ENCODE measurements around the gene PPM1J. TPM values are rescaled to one million over a fixed set of nuclear protein-coding genes. Genes with fewer than 3 reads are reported as not detected.

PPM1J gene
- total RNA-seq, 1 experiment from 2014 or later: 0.52 TPM

GRCh38 chr1:112676543-112676942 lies 38.6 kb downstream of the PPM1J start:
- H3K27ac ChIP-seq (ENCODE audit: low read depth, low read length, poor library complexity, severe bottlenecking): no peak overlapping the region
- no peak for DNase-seq (ENCODE audit: low spot score)
- intact Hi-C loops (cut with micrococcal nuclease; ENCODE audit: unreplicated experiment): loop anchor here (10.0 kb wide), 1 partner anchor 52 kb away; no protein-coding TSS in a partner anchor
- POLR2A ChIA-PET (ENCODE audit: low non-redundant PET): no interaction called here
- no peak overlapping the region for H3K4me3 ChIP-seq (ENCODE audit: low read depth, low read length, poor library complexity, severe bottlenecking)
- no TSS peak for BruUV-seq (replicated peaks)
- no peaks in the 10 kb centered on the region for H3K27me3 ChIP-seq (replicated peaks; ENCODE audit: insufficient read depth, low read depth, low read length, poor library complexity)
- peaks cover 16% of the 10 kb centered on the region for H3K4me1 ChIP-seq (ENCODE audit: insufficient read depth, low read length, poor library complexity, severe bottlenecking)
- TF ChIP-seq EZH2 (IDR thresholded peaks at IDR 0.05; ENCODE audit: borderline replicate concordance, low read depth, low read length, poor library complexity, severe bottlenecking): no peak
- TF ChIP-seq, protein P1, sequence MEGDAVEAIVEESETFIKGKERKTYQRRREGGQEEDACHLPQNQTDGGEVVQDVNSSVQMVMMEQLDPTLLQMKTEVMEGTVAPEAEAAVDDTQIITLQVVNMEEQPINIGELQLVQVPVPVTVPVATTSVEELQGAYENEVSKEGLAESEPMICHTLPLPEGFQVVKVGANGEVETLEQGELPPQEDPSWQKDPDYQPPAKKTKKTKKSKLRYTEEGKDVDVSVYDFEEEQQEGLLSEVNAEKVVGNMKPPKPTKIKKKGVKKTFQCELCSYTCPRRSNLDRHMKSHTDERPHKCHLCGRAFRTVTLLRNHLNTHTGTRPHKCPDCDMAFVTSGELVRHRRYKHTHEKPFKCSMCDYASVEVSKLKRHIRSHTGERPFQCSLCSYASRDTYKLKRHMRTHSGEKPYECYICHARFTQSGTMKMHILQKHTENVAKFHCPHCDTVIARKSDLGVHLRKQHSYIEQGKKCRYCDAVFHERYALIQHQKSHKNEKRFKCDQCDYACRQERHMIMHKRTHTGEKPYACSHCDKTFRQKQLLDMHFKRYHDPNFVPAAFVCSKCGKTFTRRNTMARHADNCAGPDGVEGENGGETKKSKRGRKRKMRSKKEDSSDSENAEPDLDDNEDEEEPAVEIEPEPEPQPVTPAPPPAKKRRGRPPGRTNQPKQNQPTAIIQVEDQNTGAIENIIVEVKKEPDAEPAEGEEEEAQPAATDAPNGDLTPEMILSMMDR (conservative IDR thresholded peaks at IDR 0.05; ENCODE audit: low read depth, low read length): no peak
- CTCF ChIA-PET: no interaction called here
- no peaks in the 10 kb centered on the region for H3K9me3 ChIP-seq (ENCODE audit: low read depth, low read length, poor library complexity, severe bottlenecking)
- H3K36me3 ChIP-seq (ENCODE audit: insufficient read depth, low read length, poor library complexity, severe bottlenecking): no peaks in the 10 kb centered on the region

GRCh38 chr1:112675728-112676381 lies 39.3 kb downstream of the PPM1J start:
- no peak for DNase-seq (ENCODE audit: low spot score)
- CTCF ChIA-PET: interaction anchor here (1.2 kb wide), 1 partner anchor 174 kb away, joined by 4 read pairs; no protein-coding TSS in a partner anchor
- Histone ChIP-seq H3K36me3 (ENCODE audit: insufficient read depth, low read length, poor library complexity, severe bottlenecking) (peaks cover 2% of the 10 kb centered on the region), H3K9me3 (ENCODE audit: low read depth, low read length, poor library complexity, severe bottlenecking) (no peaks in the 10 kb centered on the region), H3K27ac (ENCODE audit: low read depth, low read length, poor library complexity, severe bottlenecking) (peak overlapping the region; percentile 92), H3K27me3 (replicated peaks; ENCODE audit: insufficient read depth, low read depth, low read length, poor library complexity) (no peaks in the 10 kb centered on the region), H3K4me1 (ENCODE audit: insufficient read depth, low read length, poor library complexity, severe bottlenecking) (peaks cover 16% of the 10 kb centered on the region), H3K4me3 (ENCODE audit: low read depth, low read length, poor library complexity, severe bottlenecking) (peak overlapping the region; percentile 84)
- POLR2A ChIA-PET (ENCODE audit: low non-redundant PET): no interaction called here
- TF ChIP-seq EZH2 (IDR thresholded peaks at IDR 0.05; ENCODE audit: borderline replicate concordance, low read depth, low read length, poor library complexity, severe bottlenecking): no peak
- TF ChIP-seq, protein P1 (conservative IDR thresholded peaks at IDR 0.05; ENCODE audit: low read depth, low read length): no peak
- BruUV-seq (replicated peaks): TSS peak; percentile 26
- intact Hi-C loops (cut with micrococcal nuclease; ENCODE audit: unreplicated experiment): loop anchor here (10.0 kb wide), 1 partner anchor 51 kb away; no protein-coding TSS in a partner anchor

DNA sequence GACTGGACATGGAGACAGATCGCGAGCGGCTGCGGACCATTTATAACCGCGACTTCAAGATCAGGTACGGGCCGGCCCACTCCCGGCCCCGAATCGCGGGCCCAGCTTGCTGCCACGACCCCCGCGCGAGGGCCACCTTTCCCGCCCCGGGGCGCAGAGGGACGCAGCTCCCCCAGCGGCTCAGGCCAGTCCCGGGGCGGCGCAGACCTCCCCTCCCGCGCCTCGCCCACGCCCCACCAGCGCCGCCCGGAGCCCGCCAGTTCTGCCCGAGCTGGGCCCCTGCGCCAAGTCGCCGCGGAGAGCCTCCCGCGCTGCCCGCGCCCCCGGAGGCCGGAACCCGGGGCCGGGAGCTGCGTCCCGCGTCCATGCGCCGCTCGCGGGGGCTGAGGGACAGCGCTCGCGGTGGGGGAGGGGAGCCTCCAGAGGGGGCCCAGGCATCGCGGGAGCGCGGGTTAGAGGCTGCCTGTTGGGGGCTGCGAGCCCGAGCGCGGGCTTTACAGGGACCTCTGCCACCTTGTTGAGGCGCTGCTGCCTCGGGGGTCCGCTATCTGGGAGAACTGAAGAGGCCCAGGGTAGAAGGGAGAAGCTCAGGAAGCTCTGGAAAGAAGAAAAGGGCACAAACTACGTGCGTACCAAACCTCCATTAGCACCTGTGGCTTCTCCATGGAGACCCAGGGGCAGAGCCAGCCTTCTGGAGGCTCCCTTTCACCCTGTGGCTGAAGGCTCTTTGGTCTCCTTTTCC lies 40.0 kb downstream of the PPM1J start:
- Histone ChIP-seq H3K27me3 (replicated peaks; ENCODE audit: insufficient read depth, low read depth, low read length, poor library complexity) (no peaks in the 10 kb centered on the region), H3K4me1 (ENCODE audit: insufficient read depth, low read length, poor library complexity, severe bottlenecking) (peaks cover 16% of the 10 kb centered on the region), H3K36me3 (ENCODE audit: insufficient read depth, low read length, poor library complexity, severe bottlenecking) (peaks cover 8% of the 10 kb centered on the region), H3K9me3 (ENCODE audit: low read depth, low read length, poor library complexity, severe bottlenecking) (no peaks in the 10 kb centered on the region), H3K27ac (ENCODE audit: low read depth, low read length, poor library complexity, severe bottlenecking) (peak overlapping the region; percentile 92), H3K4me3 (ENCODE audit: low read depth, low read length, poor library complexity, severe bottlenecking) (peak overlapping the region; percentile 84)
- ChIA-PET POLR2A (ENCODE audit: low non-redundant PET) (no interaction called here), CTCF (interaction anchor here (1.2 to 1.4 kb wide), 2 partner anchors 173 to 284 kb away, joined by 3 to 4 read pairs; no protein-coding TSS in a partner anchor)
- intact Hi-C loops (cut with micrococcal nuclease; ENCODE audit: unreplicated experiment): loop anchor here (10.0 kb wide), 1 partner anchor 50 kb away; no protein-coding TSS in a partner anchor
- DNase-seq (ENCODE audit: low spot score): peak; percentile 60
- BruUV-seq (replicated peaks): no TSS peak
- TF ChIP-seq EZH2 (IDR thresholded peaks at IDR 0.05; ENCODE audit: borderline replicate concordance, low read depth, low read length, poor library complexity, severe bottlenecking): no peak
- TF ChIP-seq, protein P1 (conservative IDR thresholded peaks at IDR 0.05; ENCODE audit: low read depth, low read length): no peak; the same call in 1 of the 2 replicates
